Right ventricle myocardium inferior (tissue), 1 donor: ENCODE data around the gene ENDOV. TPM values are rescaled to one million over a fixed set of nuclear protein-coding genes. Genes with fewer than 3 reads are reported as not detected.
A peak's percentile ranks its signal among the peaks of the same experiment; 100 is the strongest.

Experiments used
- ATAC-seq: fragments of 200-7000 bp; cut with Tn5 transposase; one replicate; pipeline ENCODE4 v1.9.1; 2020; ENCODE audit warnings: mild to moderate bottlenecking, moderate library complexity
- DNase-seq: peaks from one replicate; pipeline ENCODE4 v3.0.0; 2021; ENCODE audit errors: missing footprints
- intact Hi-C: fragments of 100-400 bp; cut with DNase I; formaldehyde crosslinking; loops from one replicate; pipeline ENCODE4 v1.11.0; 2022
- total RNA-seq: library from RNA; stranded (reverse); fragmentation: NEBNext Ultra II Directional; extraction: Animal tissue kit (Norgen Biotek cat#: 25700); gene quantifications from one replicate; pipeline ENCODE4 v1.2.1, GENCODE V29; 2021
- donor health status: DM: no; HTN: yes; CAD: no; lungs with severe emphysema.

The ENDOV gene
- total RNA-seq, 1 donor from 2014 or later, result 10.7 TPM

DNA sequence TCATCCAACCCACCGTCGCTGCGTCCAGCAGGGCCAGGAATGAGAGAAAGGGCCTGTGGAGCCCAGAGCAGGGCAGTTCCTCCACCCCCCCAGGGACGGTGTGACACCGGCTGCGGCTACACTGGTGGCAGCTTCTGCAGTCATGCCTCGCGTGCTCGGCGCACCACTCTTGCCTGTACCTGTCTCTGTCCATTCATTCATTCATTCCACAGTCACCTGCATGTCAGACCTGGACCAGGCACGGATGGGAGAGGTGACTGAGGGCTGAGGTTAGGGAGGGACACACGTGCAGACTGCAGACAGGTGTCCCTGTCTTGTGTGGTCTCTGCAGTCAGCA, 27.3 kb downstream of the ENDOV start:
- intact Hi-C loops, result no loop called here
- ATAC-seq (no peak), DNase-seq (no peak)

DNA sequence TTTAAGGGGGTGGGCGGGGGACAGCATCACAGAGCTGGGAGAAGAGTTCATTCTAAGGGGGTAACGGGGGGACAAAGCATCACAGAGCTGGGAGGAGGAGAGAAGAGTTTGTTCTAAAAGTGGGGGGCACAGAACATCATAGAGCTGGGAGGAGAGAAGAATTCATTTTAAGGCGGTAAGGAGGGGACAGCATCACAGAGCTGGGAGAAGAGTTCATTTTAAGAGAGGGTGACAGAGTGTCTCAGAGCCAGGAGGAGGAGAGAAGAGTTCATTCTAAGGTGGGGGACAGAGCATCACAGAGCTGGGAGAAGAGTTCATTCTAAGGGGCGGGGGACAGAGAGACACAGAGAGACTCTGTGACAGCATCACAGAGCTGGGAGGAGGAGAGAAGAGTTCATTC, 27.8 kb downstream of the ENDOV start:
- no peak for ATAC-seq
- DNase-seq, result no peak
- intact Hi-C loops, result no loop called here

DNA sequence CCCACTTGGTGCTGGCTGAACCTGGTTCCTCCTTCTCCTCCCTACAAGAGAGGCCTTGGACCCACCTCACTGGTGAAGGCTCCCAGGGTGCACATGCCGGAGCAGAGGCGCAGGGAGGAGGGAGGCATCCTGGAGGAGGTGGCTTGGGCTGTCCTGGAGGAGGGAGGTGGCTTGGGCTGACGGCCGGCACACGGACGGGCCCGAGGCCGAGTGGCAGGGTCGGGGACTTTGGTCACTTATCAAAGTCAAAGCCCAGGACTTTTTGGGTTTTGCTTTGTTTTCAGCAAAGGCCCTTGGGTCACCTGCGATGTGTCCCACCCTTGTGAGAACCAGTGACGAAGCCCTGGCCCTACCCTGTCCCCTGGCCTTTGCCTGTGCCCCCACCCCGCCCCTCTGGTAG, 28.5 kb downstream of the ENDOV start:
- DNase-seq (no peak), ATAC-seq (no peak)
- intact Hi-C loops, result no loop called here

DNA sequence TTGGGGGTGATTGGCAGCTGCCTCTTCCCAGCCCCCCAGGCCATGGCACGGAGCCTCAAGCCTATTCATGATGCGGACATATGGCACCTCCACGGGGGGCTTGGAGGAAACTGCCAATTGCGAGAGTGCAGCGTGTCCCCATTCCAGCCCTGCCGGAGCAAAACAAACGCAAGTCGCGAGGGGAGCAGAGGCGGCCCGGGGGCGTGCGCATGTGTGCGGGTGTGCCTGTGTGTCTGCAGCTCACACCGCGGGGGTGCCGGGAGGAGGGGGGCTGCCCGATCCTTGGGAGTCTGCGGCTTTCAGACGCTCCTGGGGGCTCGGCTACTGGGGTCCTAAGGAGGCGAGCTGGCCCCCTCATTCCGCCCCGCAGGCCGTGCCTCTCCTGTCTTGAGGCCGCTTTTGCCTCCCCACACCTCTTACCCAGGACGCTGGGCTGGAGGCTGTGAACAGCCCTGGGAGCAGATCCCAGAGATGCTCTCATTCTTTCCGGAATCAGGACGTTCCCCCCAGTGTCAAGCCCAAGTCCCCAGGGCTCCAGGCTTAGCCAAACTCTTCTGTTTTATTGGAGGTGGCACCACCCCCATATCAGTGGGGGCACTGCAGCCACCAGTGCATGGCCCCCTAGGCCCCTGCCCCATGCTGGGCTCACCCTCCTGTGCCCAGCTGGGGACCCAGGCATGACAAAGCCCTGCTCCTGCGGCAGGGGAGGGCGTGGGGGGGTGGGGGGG, 29.1 kb downstream of the ENDOV start:
- DNase-seq (peak; percentile 54), ATAC-seq (no peak)
- intact Hi-C loops, result no loop called here

DNA sequence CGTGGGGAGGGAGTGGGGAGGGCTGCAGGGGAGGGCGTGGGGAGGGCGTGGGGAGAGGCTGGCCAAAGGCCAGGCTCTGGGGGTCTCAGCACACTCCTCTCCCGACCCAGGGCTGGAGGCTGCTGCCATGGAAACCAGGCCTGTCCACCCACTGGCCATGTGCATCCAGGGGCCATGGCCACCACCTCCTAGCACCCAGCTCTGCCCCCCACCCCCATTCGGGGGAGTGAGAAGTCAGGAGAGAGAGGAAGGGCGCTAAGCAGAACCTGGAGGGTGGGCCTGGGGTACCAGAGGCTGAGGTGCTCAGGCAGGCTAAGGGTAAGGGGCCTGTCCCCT, 29.6 kb downstream of the ENDOV start:
- intact Hi-C loops, result no loop called here
- DNase-seq (no peak), ATAC-seq (no peak)

DNA sequence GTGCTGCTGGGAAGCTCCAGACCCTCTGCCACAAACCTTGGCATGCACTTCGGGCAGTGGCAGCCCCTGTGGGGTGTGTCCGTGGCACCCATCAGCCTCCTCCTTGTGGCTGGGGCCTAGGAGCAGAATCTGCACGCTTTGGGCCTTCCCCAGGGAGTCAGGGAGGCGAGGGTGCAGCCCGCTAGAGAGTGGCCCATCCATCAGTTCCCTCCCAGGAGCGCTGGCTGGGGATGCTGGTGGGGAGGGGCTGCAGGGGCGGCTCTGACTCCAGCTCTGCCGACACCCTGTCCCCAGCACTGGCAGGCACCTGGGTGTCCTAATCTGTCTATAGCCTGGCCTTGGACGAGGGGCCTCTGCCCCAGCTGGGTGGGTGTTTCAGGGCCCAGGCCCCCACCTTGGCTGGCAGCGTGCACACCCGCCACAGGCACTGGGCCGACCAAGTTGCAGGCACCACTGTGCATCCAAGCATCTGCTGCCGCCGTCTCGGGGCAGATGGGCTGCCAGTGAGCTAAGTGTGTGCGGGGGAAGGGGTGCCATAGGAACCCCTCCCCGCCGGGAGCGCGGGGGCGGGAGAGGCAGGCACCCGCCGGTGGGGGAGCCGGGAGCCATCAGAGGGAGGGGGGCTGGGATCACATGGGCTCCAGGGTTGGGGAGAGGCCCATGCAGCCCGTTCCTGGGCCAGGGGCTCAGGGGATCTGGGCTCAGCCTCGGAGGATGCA, 30.2 kb downstream of the ENDOV start:
- peak; percentile 63 for DNase-seq
- intact Hi-C loops, result no loop called here
- ATAC-seq, result no peak

DNA sequence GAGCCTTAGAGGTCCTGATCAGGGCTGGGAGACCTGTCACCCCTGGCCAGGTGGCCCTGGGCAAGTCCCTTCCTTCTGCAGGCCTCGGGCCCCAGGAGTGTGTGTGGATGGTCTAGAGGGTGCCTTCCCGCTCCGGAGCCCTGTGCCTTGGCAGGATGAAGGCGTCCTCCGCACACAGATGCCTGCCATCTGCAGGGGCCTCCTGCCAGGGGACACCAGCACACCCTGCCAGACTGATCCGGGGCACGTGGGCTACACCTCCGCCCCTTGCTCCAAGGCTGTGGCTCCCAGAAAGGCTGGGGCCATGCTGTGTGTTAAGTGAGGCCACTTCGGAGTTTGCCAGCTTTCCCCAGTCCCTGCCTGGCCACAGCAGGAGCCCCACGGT, 30.8 kb downstream of the ENDOV start:
- ATAC-seq (no peak), DNase-seq (peak; percentile 23)
- intact Hi-C loops, result no loop called here

DNA sequence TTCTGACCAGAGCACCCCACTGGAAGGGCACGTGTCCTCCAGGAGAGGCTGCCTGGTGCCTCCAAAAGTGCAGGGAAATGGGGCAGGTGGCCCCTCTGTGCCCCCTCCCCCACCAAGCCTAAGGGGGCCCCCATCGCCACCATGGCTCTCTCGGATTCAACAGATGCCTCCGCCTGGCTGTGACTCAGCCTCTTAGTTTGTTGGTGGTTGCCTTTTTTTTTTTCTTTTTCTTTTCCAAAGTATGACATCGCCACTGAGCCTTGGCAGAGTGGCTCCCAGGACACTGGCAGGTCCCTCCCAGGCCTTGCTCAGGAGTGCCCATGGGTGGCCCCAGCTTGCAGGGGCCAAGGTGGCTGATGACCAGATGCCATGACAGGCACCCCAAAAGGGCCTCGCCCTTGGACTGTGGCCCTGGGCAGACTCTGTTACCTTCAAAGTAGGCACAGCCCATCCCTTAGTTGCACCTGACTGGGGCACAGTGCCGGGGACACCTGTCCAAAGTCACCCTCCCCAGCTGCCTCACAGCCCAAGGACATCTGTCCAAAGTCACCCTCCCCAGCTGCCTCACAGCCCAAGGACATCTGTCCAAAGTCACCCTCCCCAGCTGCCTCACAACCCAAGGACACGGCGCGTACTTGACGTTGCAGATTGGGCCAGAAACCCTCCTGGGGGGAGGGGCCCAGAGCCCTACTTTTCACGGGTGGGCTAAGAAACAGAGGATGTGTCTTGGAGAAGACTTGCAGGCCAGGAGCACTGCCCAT, 31.9 kb downstream of the ENDOV start:
- peak; percentile 44 for DNase-seq

DNA sequence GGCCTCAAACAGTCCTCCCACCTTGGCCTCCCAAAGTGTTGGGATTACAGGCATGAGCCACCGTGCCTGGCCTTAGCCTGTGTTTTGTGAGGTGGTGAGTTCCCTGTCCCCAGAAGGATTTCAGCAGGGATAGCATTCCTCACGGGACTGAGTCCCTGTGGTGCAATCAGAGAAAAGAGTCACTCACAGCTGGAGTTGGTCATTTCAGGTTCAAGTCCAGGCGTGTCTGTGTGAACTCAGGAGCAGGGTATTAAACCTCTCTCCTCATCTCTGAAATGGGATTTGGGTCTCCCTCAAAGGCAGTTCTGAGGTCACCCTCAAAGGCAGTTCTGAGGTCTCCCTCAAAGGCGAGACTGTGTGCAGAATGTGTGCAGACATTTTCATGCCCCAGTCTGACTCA, 32.8 kb downstream of the ENDOV start:
- intact Hi-C loops, result no loop called here
- DNase-seq (peak; percentile 9), ATAC-seq (no peak)

More for the DNA sequence above, 31.9 kb downstream of the ENDOV start:
- ATAC-seq, result no peak
- intact Hi-C loops, result no loop called here

DNA sequence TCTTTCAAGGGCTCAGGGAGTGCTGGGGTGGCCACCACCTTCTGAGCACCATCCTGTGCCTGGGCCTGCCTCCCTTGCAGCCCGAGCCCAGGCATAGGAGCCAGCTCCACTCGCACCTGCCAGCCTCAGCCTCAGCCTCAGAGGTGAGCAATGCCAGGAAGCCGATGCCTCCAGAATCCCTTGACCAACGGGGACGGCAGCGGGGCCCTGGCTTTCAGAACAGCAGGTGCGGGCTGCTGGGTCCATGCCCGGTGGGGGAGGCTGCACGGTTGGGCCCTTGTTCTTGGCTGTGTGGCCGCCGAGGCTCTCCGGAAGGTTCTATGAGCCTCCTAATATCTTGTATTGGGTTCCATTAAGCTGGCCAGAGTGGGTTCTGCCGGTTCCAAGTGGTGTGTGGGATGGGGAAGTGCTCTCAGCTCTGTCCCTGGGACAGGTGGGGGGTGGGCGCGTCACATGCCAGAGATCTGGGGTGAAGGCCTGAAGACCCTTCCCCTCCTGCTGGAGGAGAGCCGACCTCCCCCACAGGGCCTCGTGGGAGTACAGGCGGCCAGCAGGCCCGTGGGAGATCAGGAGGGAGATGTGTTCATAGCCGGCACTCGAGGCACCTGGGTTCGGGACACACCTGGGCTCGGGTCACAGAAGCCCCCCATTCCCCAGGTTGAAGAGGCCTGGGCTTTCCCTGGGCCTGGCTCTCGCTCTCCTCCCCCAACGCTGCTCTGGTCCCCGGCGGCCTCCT, 34.4 kb downstream of the ENDOV start:
- DNase-seq, result peak; percentile 22
- intact Hi-C loops, result no loop called here

DNA sequence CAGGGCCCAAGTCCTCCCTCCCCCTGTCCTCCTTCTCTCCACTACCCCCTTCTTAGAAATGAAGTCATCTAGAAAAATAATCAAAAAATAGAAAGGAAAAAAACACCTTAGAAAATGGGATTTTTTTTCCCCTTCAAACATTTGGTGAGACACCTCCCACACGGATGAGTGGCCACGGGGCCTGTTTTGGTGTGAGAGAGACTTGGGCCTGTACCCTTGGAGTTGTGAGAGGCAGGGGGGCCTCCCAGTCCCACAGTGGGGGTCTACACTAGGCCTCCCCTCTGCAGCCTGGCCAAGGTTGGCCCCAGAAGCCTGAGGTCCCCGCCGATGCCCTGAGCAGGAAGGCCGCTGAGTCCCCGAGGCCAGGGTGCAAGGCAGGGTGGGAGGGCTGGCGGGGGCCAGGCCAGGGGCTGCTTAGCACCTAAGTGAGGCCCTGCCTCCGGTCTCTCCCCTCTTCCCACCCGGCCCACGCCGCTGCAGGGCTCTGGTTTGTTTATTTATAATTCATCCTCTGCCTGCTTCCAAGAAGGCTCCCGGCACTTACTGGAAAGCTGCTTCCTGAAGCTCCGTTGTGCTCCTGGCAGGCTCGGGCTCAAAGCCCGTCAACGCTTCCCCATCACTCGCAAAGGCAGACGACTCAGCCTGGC, 35.1 kb downstream of the ENDOV start:
- DNase-seq, result peak; percentile 65
- intact Hi-C loops, result loop anchor here (10.0 kb wide), 1 partner anchor 445 kb away; no protein-coding TSS in a partner anchor
- ATAC-seq, result no peak

More for the DNA sequence above, 34.4 kb downstream of the ENDOV start:
- ATAC-seq, result no peak

DNA sequence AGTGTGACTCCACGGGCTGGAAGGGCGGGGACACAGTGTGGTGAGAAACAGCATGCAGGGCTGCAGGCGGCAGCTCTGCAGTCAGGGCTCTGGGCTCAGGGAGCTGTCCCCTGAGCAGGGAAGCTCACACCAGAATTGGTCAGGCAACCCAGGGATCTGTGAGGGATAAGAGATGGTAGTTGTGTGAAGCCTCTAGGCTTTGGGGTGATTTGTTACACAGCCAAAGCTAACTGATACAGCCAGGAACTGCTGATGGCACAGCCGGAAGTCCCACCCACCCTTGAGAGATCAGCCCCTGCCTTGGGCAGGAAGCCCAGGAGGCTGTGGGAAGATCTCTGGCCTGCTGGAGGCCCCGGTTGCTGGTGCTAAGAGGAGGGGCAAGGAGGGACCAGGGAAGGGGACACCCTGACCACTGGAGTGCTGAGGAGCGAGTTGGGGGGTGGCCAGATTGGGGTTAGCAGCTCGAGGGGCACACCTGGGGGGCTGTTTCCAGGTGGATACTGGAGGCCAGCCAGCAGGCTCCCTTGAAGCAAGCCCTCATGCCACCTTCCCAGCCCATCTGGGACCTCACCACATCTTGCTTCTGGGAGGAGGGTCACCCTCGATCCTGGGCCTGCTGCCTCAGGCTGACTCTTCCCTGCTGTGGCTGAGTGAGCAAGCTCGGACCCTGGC, 36.3 kb downstream of the ENDOV start:
- DNase-seq (peak; percentile 11), ATAC-seq (no peak)
- intact Hi-C loops, result loop anchor here (10.0 kb wide), 1 partner anchor 444 kb away; no protein-coding TSS in a partner anchor

DNA sequence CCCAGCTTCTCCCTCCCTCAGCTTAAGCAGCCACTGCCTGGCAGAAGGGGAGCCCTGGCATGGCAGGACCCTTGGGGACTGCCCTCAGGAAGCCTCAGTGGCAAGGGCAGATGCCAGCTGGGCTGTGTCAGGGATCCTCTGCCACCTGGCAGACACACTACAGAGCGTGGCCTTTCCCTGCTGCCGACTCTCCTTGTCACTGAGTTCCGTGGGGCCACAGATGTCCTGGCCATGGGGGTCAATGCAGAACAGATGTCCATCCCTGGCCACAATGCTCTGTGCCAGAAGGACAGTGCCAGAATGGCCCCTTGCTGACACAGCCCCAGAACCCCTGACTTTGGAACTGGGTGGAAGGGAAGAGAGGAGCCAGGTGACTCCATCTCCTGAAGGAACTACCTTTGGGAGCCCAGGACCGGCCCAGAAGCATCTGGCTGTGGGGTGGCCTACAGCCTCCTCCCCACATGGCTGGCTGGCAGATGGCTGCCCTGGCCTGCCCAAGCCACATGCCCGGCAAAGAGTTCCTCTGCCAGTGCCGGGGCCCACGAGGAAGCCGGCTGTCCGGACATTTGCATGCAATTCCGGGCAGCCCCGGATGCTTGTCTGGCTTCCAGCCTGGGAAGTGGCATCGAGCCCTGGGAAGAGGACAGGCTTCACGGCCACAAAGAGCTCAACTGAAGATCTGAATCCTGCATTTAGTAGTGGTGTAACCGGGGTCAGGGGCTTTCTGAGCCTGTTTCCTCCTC, 37.4 kb downstream of the ENDOV start:
- intact Hi-C loops, result loop anchor here (10.0 kb wide), 1 partner anchor 442 kb away; no protein-coding TSS in a partner anchor
- no peak for DNase-seq
- no peak for ATAC-seq

DNA sequence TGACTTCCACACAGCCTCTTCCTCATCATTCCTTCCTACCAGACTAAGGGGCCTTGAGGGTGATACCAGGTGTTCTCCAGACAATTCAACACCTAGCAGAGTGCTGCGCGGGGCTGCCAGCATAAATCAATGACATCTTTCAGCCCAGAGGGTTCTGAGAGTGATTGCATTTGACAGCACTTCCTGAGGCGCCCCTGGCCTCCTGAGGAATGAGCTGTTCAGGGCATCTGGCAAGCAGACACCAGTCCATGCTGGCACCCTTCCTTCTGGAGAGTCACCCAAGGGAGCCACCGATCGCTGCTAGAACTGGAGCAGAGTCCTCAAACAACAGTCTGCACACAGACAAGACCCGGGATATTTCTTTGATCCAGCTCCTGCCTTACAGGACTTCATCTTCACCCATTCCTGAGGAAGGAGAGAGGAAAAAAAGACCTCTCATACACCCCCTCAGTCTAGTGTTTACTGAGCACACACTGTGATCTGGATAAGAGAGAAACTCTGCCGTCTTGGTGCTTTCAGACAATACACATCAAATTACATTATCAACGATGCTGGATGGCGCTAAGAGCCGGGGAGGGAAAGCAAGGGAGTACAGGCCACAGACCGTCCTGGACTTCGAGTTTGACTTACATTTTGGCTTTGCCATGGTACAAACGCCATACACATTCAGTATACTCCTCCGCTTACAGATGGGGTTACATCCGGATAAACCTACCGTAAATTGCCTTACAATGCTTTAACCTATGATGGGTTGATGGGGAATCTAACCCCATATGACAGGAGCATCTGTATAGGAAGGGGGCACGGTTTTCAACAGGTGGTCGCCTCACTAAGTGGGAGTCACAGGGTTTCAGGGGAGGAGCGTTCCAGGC, 38.4 kb downstream of the ENDOV start:
- DNase-seq (no peak), ATAC-seq (no peak)
- intact Hi-C loops, result loop anchor here (10.0 kb wide), 1 partner anchor 441 kb away; no protein-coding TSS in a partner anchor

DNA sequence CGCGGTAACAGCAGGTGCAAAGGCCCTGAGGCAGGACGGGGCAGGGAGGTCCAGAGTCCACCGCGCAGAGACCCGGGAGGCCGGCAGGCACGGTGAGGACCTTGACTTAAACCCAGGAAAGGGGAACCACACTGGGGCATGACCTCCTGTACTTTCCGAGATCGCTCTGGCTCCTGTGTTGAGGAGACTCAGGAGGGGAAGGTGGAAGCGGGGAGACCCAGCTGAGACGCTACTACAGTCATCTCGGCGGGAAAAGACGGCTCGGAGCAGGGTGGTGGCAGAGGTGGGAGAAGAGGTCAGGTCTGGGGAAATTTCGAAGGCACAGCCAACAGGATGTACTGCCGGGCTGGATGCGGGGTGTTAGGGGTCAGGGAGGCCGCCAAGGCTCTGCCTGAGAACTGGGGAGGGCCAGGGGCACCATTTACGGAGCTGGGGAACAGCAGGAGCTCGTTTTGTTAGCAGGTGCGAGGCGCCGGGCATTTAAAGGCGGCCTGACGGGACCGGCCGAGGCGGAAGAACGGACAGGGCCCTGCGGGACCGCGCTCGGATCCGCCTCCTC, 39.1 kb downstream of the ENDOV start:
- intact Hi-C loops, result loop anchor here (10.0 kb wide), 1 partner anchor 441 kb away; no protein-coding TSS in a partner anchor
- DNase-seq (no peak), ATAC-seq (no peak)
